ENCODE results near the gene SPEG. TPM values are rescaled to one million over a fixed set of nuclear protein-coding genes. Genes with fewer than 3 reads are reported as not detected.
A peak's percentile ranks its signal among the peaks of the same experiment; 100 is the strongest.

The SPEG gene
- total and polyA plus RNA-seq, 2 experiments from 2014 or later: 12.6 to 32.4 TPM

- TF ChIP-seq REST (IDR thresholded peaks at IDR 0.05; ENCODE audit: unreplicated experiment) (no peak), EZH2 (IDR thresholded peaks at IDR 0.05; ENCODE audit: low read depth, unreplicated experiment) (no peak), CREB1 (CRISPR knock-in tag; IDR thresholded peaks at IDR 0.05; ENCODE audit: low read depth) (no peak), CTCF (conservative IDR thresholded peaks at IDR 0.05; ENCODE audit: low read depth in 2 of 2) (no peak), ZNF114 (CRISPR knock-in tag; IDR thresholded peaks at IDR 0.05) (no peak)
- TF ChIP-seq, protein P1, sequence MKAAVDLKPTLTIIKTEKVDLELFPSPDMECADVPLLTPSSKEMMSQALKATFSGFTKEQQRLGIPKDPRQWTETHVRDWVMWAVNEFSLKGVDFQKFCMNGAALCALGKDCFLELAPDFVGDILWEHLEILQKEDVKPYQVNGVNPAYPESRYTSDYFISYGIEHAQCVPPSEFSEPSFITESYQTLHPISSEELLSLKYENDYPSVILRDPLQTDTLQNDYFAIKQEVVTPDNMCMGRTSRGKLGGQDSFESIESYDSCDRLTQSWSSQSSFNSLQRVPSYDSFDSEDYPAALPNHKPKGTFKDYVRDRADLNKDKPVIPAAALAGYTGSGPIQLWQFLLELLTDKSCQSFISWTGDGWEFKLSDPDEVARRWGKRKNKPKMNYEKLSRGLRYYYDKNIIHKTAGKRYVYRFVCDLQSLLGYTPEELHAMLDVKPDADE (IDR thresholded peaks at IDR 0.05): no peak
Measured at GRCh38 chr2:219499555-219499954, 64.9 kb downstream of the SPEG start (continued).

DNA sequence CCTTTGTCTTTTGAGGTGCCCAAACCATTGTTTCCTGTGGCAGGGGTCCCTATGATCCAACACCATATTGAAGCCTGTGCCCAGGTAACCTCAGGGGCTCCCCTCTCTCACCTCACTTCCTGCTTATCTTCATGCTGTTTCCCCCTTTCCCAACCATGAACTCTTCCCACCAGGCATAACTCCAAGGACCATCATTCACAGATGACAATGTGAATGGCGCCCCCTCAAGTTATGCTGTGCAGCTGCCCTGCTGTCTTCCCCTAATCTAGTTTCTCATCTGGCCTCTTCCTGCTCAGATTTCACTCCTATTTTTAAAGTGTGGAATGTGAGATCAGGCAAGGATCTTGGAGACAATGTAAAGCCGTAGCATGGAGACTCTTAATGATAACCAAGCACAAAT is 65.5 kb downstream of the SPEG start:
- peak overlapping the region; percentile 58; the same call in 1 of the 2 replicates for H3K4me3 ChIP-seq
- H2AFZ ChIP-seq: no peak overlapping the region
- ATAC-seq: no peak
- H3K36me3 ChIP-seq (ENCODE audit: insufficient read depth): no peaks in the 10 kb centered on the region
- peak; percentile 66 for DNase-seq (ENCODE audit: low spot score)
- H3K4me2 ChIP-seq: peak overlapping the region; percentile 79; the same call in 1 of the 2 replicates
- peaks cover 55% of the 10 kb centered on the region for H3K4me1 Mint-ChIP-seq
- H3K4me1 ChIP-seq (ENCODE audit: insufficient read depth): peaks cover 47% of the 10 kb centered on the region
- H3K27ac ChIP-seq (ENCODE audit: low read depth): no peak overlapping the region
- no peaks in the 10 kb centered on the region for H3K9me3 Mint-ChIP-seq
- H3K79me2 ChIP-seq (replicated peaks; ENCODE audit: insufficient read depth): no peaks in the 10 kb centered on the region
- peaks cover 14% of the 10 kb centered on the region for H3F3A ChIP-seq (replicated peaks; ENCODE audit: low read depth)
- no peaks in the 10 kb centered on the region for H4K20me1 ChIP-seq (replicated peaks; ENCODE audit: insufficient read depth)
- no peak for TF ChIP-seq CREB1 (CRISPR knock-in tag; IDR thresholded peaks at IDR 0.05; ENCODE audit: low read depth)
- peak; percentile 65 to 76 for TF ChIP-seq CTCF (conservative IDR thresholded peaks at IDR 0.05; ENCODE audit: low read depth in 2 of 2)
- no peak for TF ChIP-seq POLR2AphosphoS5 (IDR thresholded peaks at IDR 0.05; ENCODE audit: low read depth)
- TF ChIP-seq STAT1 (IDR thresholded peaks at IDR 0.05; ENCODE audit: unreplicated experiment): no peak
- H3K27ac Mint-ChIP-seq: no peak overlapping the region
- H3K27me3 Mint-ChIP-seq (ENCODE audit: insufficient read depth, low read depth, poor library complexity): peaks cover 39% of the 10 kb centered on the region
- no peaks in the 10 kb centered on the region for H3K9me2 ChIP-seq (ENCODE audit: insufficient read depth)
- H3K36me3 Mint-ChIP-seq (ENCODE audit: low read depth): peaks cover 10% of the 10 kb centered on the region
- peak overlapping the region; percentile 84; the same call in 2 of the 3 replicates for H3K4me3 Mint-ChIP-seq
- peaks cover 29% of the 10 kb centered on the region for H3K27me3 ChIP-seq (ENCODE audit: insufficient read depth)

Measured in GM23338 (cell line).